ENCODE data around the gene CD38. TPM values are rescaled to one million over a fixed set of nuclear protein-coding genes. Genes with fewer than 3 reads are reported as not detected.

CD38 gene
- total RNA-seq, 1 experiment from 2014 or later, result 0.17 TPM

GRCh38 chr4:15777697-15778288 lies 335 bp upstream of the CD38 start:
- TF ChIP-seq NFYB (CRISPR knock-in tag; conservative IDR thresholded peaks at IDR 0.05; ENCODE audit: low read depth) (no peak), ATF3 (CRISPR knock-in tag; conservative IDR thresholded peaks at IDR 0.05) (no peak), NR3C1 (CRISPR knock-in tag; conservative IDR thresholded peaks at IDR 0.05; ENCODE audit: low read depth) (no peak), E2F1 (CRISPR knock-in tag; IDR thresholded peaks at IDR 0.05) (no peak), SOX15 (CRISPR knock-in tag; IDR thresholded peaks at IDR 0.05) (no peak), STAT6 (CRISPR knock-in tag; conservative IDR thresholded peaks at IDR 0.05; ENCODE audit: low read depth) (no peak), MXD4 (CRISPR knock-in tag; IDR thresholded peaks at IDR 0.05; ENCODE audit: borderline replicate concordance) (no peak), NR2C2 (CRISPR knock-in tag; IDR thresholded peaks at IDR 0.05) (no peak), ARID4B (CRISPR knock-in tag; IDR thresholded peaks at IDR 0.05; ENCODE audit: borderline replicate concordance) (no peak), ZMAT4 (CRISPR knock-in tag; IDR thresholded peaks at IDR 0.05) (no peak), HMGA2 (CRISPR knock-in tag; IDR thresholded peaks at IDR 0.05) (no peak)
- ATAC-seq (no peak), DNase-seq (ENCODE audit: low spot score) (no peak)
- no peaks in the 10 kb centered on the region for H3K9me3 Mint-ChIP-seq
- CTCF ChIA-PET, result no interaction called here
- H3K36me3 Mint-ChIP-seq, result no peaks in the 10 kb centered on the region
- H3K4me3 Mint-ChIP-seq, result peak overlapping the region; percentile 74
- H3K4me1 Mint-ChIP-seq, result peaks cover 7% of the 10 kb centered on the region
- POLR2A ChIA-PET, result no interaction called here
- H3K27ac Mint-ChIP-seq, result no peak overlapping the region
- H3K27me3 Mint-ChIP-seq (ENCODE audit: low read depth), result peaks cover 73% of the 10 kb centered on the region

- peak; percentile 43 for DNase-seq (ENCODE audit: low spot score)
- H3K4me1 Mint-ChIP-seq, result peaks cover 13% of the 10 kb centered on the region
- H3K9me3 Mint-ChIP-seq, result no peaks in the 10 kb centered on the region
- H3K4me3 Mint-ChIP-seq, result peak overlapping the region; percentile 74
- TF ChIP-seq CREM (CRISPR knock-in tag; IDR thresholded peaks at IDR 0.05) (no peak), CTCF (IDR thresholded peaks at IDR 0.05) (no peak), SOX15 (CRISPR knock-in tag; IDR thresholded peaks at IDR 0.05) (no peak), ZNF138 (CRISPR knock-in tag; conservative IDR thresholded peaks at IDR 0.05) (no peak)
- peaks cover 66% of the 10 kb centered on the region for H3K27me3 Mint-ChIP-seq (ENCODE audit: low read depth)
- ChIA-PET POLR2A (interaction anchor here (0.6 kb wide), 2 partner anchors 13 to 1580 kb away, joined by 3 to 6 read pairs; no protein-coding TSS in a partner anchor), CTCF (interaction anchor here (0.6 to 1.4 kb wide), 6 partner anchors 11 to 179 kb away, joined by 3 to 10 read pairs (median 3); no protein-coding TSS in a partner anchor)
- ATAC-seq, result peak; percentile 45
- H3K27ac Mint-ChIP-seq, result no peak overlapping the region
- H3K36me3 Mint-ChIP-seq, result no peaks in the 10 kb centered on the region
These were observed 1.2 kb downstream of the CD38 start for GRCh38 chr4:15779306-15779705.

Data from WTC11 (cell line).